GM23338 (cell line): ENCODE results near the gene MYL12B. TPM values are rescaled to one million over a fixed set of nuclear protein-coding genes. Genes with fewer than 3 reads are reported as not detected.

ENCODE experiments used
- ATAC-seq: fragments of 200-7000 bp; cut with Tn5 transposase; 3 replicates; pipeline ENCODE4 v1.9.1; 2020
- DNase-seq: peaks from one replicate; pipeline ENCODE4 v3.0.0-alpha.2; 2015; ENCODE audit warnings: low spot score
- H2AFZ ChIP-seq: fragments of 200-600 bp; sonication (generic); 2 replicates; pipeline ENCODE4 v1.8.0; 2016; ENCODE audit warnings: antibody characterized with exemption, mild to moderate bottlenecking, moderate library complexity
- H3F3A ChIP-seq: fragments of 200-600 bp; sonication (generic); replicated peaks from 2 replicates; pipeline ENCODE4 v1.8.0; 2017; ENCODE audit warnings: antibody characterized with exemption, mixed run types, low read depth
- H3K27ac ChIP-seq: fragments of 200-600 bp; sonication (generic); 2 replicates; pipeline ENCODE4 v1.6.1; 2016; ENCODE audit warnings: low read depth
- H3K27me3 ChIP-seq: fragments of 200-600 bp; sonication (generic); 2 replicates; pipeline ENCODE4 v1.8.0; 2016; ENCODE audit warnings: mild to moderate bottlenecking, mixed run types, moderate library complexity; ENCODE audit not compliant: insufficient read depth
- H3K36me3 ChIP-seq: fragments of 200-600 bp; sonication (generic); 2 replicates; pipeline ENCODE4 v1.8.0; 2016; ENCODE audit warnings: mild to moderate bottlenecking; ENCODE audit not compliant: insufficient read depth
- H3K4me1 ChIP-seq: fragments of 200-600 bp; sonication (generic); 2 replicates; pipeline ENCODE4 v1.8.0; 2016; ENCODE audit warnings: mild to moderate bottlenecking, moderate library complexity; ENCODE audit not compliant: insufficient read depth
- H3K4me2 ChIP-seq: fragments of 200-600 bp; sonication (generic); 2 replicates; pipeline ENCODE4 v1.7.1; 2017; ENCODE audit warnings: mixed run types
- H3K4me3 ChIP-seq: fragments of 200-600 bp; sonication (generic); 2 replicates; pipeline ENCODE4 v1.6.1; 2016; ENCODE audit warnings: mixed run types
- H3K79me2 ChIP-seq: fragments of 200-600 bp; sonication (generic); replicated peaks from 2 replicates; pipeline ENCODE4 v1.8.0; 2017; ENCODE audit warnings: mild to moderate bottlenecking; ENCODE audit not compliant: insufficient read depth
- H3K9me2 ChIP-seq: fragments of 200-600 bp; sonication (generic); 2 replicates; pipeline ENCODE4 v1.8.0; 2017; ENCODE audit not compliant: insufficient read depth
- H4K20me1 ChIP-seq: fragments of 200-600 bp; sonication (generic); replicated peaks from 2 replicates; pipeline ENCODE4 v1.8.0; 2017; ENCODE audit warnings: mild to moderate bottlenecking; ENCODE audit not compliant: insufficient read depth
- H3K27ac Mint-ChIP-seq: 2 replicates; pipeline ENCODE4 v1.8.0; 2020; ENCODE audit warnings: inconsistent platforms, mild to moderate bottlenecking, moderate library complexity, mixed read lengths
- H3K27me3 Mint-ChIP-seq: 3 replicates; pipeline ENCODE4 v1.8.0; 2022; ENCODE audit warnings: low read depth, mild to moderate bottlenecking, moderate library complexity, mixed read lengths, inconsistent platforms; ENCODE audit not compliant: insufficient read depth, poor library complexity
- H3K36me3 Mint-ChIP-seq: 3 replicates; pipeline ENCODE4 v1.8.0; 2021; ENCODE audit warnings: low read depth, mild to moderate bottlenecking, inconsistent platforms, moderate library complexity, mixed read lengths
- H3K4me1 Mint-ChIP-seq: 3 replicates; pipeline ENCODE4 v1.8.0; 2020; ENCODE audit warnings: mild to moderate bottlenecking, inconsistent platforms, mixed read lengths
- H3K4me3 Mint-ChIP-seq: 3 replicates; pipeline ENCODE4 v1.8.0; 2021; ENCODE audit warnings: moderate library complexity, mild to moderate bottlenecking, inconsistent platforms, mixed read lengths
- H3K9me3 Mint-ChIP-seq: 3 replicates; pipeline ENCODE4 v1.8.0; 2020; ENCODE audit warnings: moderate library complexity, mild to moderate bottlenecking, inconsistent platforms, mixed read lengths
- CREB1 ChIP-seq: fragments of 250-450 bp; sonication (Bioruptor Pico); IDR thresholded peaks from 2 replicates; pipeline ENCODE4 v1.5.0; 2020; ENCODE audit warnings: low read depth, mild to moderate bottlenecking, moderate library complexity
- CTCF ChIP-seq, 2 experiments: fragments of 200-600 bp in 1 of 2; sonication (generic) in 1 of 2; conservative IDR thresholded peaks; 2 replicates each; pipeline versions ENCODE4 v1.5.1 to v1.6.1; 2016 to 2017; ENCODE audit warnings: antibody characterized with exemption in 2 of 2, low read depth in 2 of 2, mild to moderate bottlenecking in 2 of 2, moderate library complexity in 1 of 2
- EZH2 ChIP-seq: fragments of 200-600 bp; sonication (generic); IDR thresholded peaks from one replicate; pipeline ENCODE4 v1.8.0; 2017; ENCODE audit warnings: antibody characterized with exemption, mild to moderate bottlenecking, low read depth; ENCODE audit not compliant: unreplicated experiment
- EZH2phosphoT487 ChIP-seq: fragments of 200-600 bp; sonication (generic); IDR thresholded peaks from one replicate; pipeline ENCODE4 v1.8.1; 2018; ENCODE audit warnings: antibody characterized with exemption; ENCODE audit not compliant: unreplicated experiment
- JUNB ChIP-seq: IDR thresholded peaks from one replicate; pipeline ENCODE4 v1.6.1; 2016; ENCODE audit warnings: antibody characterized with exemption; ENCODE audit not compliant: unreplicated experiment
- NANOG ChIP-seq: IDR thresholded peaks from 2 replicates; pipeline ENCODE4 v1.6.1; 2016; ENCODE audit warnings: antibody characterized with exemption, borderline replicate concordance
- POLR2AphosphoS5 ChIP-seq: IDR thresholded peaks from 2 replicates; pipeline ENCODE4 v1.6.1; 2016; ENCODE audit warnings: antibody characterized with exemption, low read depth
- REST ChIP-seq: IDR thresholded peaks from one replicate; pipeline ENCODE4 v1.6.1; 2018; ENCODE audit warnings: antibody characterized with exemption; ENCODE audit not compliant: unreplicated experiment
- STAT1 ChIP-seq: IDR thresholded peaks from one replicate; pipeline ENCODE4 v1.6.1; 2016; ENCODE audit warnings: antibody characterized with exemption; ENCODE audit not compliant: unreplicated experiment
- ZNF114 ChIP-seq: fragments of 250-450 bp; sonication (Bioruptor Pico); IDR thresholded peaks from 2 replicates; pipeline ENCODE4 v1.5.0; 2020; ENCODE audit warnings: mild to moderate bottlenecking, moderate library complexity
- ZNF331 ChIP-seq: fragments of 250-450 bp; sonication (Bioruptor Pico); IDR thresholded peaks from 2 replicates; pipeline ENCODE4 v1.5.0; 2020; ENCODE audit warnings: low read depth, mild to moderate bottlenecking, moderate library complexity
- polyA plus RNA-seq: library from polyadenylated mRNA; unstranded; fragments of >200 nt; fragmentation: Nextera tagmentation; extraction: Ambion mirVana; gene quantifications from 2 replicates; pipeline ENCODE4 v1.2.1, GENCODE V29; 2016
- total RNA-seq: library from RNA; depleted of rRNA; stranded (reverse); fragments of >200 nt; shearing (Covaris generic); gene quantifications from 2 replicates; pipeline ENCODE4 v1.2.3, GENCODE V29; 2014
- TF ChIP-seq, protein P1 (sequence below): fragments of 250-450 bp; sonication (Bioruptor Pico); IDR thresholded peaks from 2 replicates; pipeline ENCODE4 v1.5.0; 2020; ENCODE audit warnings: mild to moderate bottlenecking, moderate library complexity
- TF ChIP-seq, protein P2 (sequence below): IDR thresholded peaks from 2 replicates; pipeline ENCODE4 v1.6.1; 2016; ENCODE audit warnings: antibody characterized with exemption

Gene MYL12B
- total and polyA plus RNA-seq, 2 experiments from 2014 or later: 165 to 330 TPM

DNA sequence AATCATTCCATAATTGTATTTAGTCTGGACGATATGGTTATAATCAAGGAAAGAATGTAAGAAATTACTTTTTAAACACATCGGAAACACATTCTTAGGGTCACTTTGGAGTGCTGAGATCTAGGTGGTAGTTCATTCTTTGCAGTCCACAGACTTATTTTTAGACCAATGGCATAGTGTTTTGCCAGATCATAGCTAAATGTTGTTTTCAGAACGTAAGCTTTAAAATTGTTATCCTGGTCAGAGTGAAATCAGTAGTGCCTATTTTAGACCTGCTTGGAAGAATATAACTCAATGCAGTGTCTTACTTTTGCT lies 10.0 kb upstream of the MYL12B start:
- Mint-ChIP-seq H3K4me1 (peaks cover 20% of the 10 kb centered on the region), H3K4me3 (no peak overlapping the region), H3K36me3 (peaks cover 55% of the 10 kb centered on the region), H3K9me3 (no peaks in the 10 kb centered on the region), H3K27me3 (peaks cover 10% of the 10 kb centered on the region), H3K27ac (peak overlapping the region; percentile 23; the same call in 1 of the 2 replicates)
- ATAC-seq: no peak
- H3K4me3 ChIP-seq: no peak overlapping the region
- no peak overlapping the region for H3K27ac ChIP-seq
- peaks cover 32% of the 10 kb centered on the region for H3K36me3 ChIP-seq
- no peaks in the 10 kb centered on the region for H3K27me3 ChIP-seq
- TF ChIP-seq POLR2AphosphoS5 (no peak), STAT1 (no peak), CREB1 (CRISPR knock-in tag) (no peak), EZH2phosphoT487 (no peak), NANOG (no peak), REST (no peak), CTCF (conservative IDR thresholded peaks at IDR 0.05; ENCODE audit: low read depth in 2 of 2) (no peak), EZH2 (no peak), ZNF331 (CRISPR knock-in tag) (no peak), ZNF114 (CRISPR knock-in tag) (no peak), JUNB (no peak)
- TF ChIP-seq, protein P1, sequence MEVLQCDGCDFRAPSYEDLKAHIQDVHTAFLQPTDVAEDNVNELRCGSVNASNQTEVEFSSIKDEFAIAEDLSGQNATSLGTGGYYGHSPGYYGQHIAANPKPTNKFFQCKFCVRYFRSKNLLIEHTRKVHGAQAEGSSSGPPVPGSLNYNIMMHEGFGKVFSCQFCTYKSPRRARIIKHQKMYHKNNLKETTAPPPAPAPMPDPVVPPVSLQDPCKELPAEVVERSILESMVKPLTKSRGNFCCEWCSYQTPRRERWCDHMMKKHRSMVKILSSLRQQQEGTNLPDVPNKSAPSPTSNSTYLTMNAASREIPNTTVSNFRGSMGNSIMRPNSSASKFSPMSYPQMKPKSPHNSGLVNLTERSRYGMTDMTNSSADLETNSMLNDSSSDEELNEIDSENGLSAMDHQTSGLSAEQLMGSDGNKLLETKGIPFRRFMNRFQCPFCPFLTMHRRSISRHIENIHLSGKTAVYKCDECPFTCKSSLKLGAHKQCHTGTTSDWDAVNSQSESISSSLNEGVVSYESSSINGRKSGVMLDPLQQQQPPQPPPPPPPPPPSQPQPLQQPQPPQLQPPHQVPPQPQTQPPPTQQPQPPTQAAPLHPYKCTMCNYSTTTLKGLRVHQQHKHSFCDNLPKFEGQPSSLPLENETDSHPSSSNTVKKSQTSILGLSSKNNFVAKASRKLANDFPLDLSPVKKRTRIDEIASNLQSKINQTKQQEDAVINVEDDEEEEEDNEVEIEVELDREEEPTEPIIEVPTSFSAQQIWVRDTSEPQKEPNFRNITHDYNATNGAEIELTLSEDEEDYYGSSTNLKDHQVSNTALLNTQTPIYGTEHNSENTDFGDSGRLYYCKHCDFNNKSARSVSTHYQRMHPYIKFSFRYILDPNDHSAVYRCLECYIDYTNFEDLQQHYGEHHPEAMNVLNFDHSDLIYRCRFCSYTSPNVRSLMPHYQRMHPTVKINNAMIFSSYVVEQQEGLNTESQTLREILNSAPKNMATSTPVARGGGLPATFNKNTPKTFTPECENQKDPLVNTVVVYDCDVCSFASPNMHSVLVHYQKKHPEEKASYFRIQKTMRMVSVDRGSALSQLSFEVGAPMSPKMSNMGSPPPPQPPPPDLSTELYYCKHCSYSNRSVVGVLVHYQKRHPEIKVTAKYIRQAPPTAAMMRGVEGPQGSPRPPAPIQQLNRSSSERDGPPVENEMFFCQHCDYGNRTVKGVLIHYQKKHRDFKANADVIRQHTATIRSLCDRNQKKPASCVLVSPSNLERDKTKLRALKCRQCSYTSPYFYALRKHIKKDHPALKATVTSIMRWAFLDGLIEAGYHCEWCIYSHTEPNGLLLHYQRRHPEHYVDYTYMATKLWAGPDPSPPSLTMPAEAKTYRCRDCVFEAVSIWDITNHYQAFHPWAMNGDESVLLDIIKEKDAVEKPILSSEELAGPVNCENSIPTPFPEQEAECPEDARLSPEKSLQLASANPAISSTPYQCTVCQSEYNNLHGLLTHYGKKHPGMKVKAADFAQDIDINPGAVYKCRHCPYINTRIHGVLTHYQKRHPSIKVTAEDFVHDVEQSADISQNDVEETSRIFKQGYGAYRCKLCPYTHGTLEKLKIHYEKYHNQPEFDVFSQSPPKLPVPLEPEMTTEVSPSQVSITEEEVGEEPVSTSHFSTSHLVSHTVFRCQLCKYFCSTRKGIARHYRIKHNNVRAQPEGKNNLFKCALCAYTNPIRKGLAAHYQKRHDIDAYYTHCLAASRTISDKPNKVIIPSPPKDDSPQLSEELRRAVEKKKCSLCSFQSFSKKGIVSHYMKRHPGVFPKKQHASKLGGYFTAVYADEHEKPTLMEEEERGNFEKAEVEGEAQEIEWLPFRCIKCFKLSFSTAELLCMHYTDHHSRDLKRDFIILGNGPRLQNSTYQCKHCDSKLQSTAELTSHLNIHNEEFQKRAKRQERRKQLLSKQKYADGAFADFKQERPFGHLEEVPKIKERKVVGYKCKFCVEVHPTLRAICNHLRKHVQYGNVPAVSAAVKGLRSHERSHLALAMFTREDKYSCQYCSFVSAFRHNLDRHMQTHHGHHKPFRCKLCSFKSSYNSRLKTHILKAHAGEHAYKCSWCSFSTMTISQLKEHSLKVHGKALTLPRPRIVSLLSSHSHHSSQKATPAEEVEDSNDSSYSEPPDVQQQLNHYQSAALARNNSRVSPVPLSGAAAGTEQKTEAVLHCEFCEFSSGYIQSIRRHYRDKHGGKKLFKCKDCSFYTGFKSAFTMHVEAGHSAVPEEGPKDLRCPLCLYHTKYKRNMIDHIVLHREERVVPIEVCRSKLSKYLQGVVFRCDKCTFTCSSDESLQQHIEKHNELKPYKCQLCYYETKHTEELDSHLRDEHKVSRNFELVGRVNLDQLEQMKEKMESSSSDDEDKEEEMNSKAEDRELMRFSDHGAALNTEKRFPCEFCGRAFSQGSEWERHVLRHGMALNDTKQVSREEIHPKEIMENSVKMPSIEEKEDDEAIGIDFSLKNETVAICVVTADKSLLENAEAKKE (CRISPR knock-in tag): no peak
- TF ChIP-seq, protein P2, sequence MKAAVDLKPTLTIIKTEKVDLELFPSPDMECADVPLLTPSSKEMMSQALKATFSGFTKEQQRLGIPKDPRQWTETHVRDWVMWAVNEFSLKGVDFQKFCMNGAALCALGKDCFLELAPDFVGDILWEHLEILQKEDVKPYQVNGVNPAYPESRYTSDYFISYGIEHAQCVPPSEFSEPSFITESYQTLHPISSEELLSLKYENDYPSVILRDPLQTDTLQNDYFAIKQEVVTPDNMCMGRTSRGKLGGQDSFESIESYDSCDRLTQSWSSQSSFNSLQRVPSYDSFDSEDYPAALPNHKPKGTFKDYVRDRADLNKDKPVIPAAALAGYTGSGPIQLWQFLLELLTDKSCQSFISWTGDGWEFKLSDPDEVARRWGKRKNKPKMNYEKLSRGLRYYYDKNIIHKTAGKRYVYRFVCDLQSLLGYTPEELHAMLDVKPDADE: no peak
- H3K9me2 ChIP-seq: no peaks in the 10 kb centered on the region
- 0 out of 2 replicates have a peak, but pooled peaks cover under 1% of the 10 kb centered on the region for H3F3A ChIP-seq
- peaks cover 14% of the 10 kb centered on the region for H3K4me1 ChIP-seq
- no peak for DNase-seq
- H3K4me2 ChIP-seq: no peak overlapping the region
- H4K20me1 ChIP-seq: peaks cover 17% of the 10 kb centered on the region; the same call in 1 of the 2 replicates
- peaks cover 62% of the 10 kb centered on the region for H3K79me2 ChIP-seq
- H2AFZ ChIP-seq: no peak overlapping the region
